ENCODE data around the gene CBL. TPM values are rescaled to one million over a fixed set of nuclear protein-coding genes. Genes with fewer than 3 reads are reported as not detected.

CBL gene
- total RNA-seq, 1 experiment from 2014 or later = 35.5 TPM

GRCh38 chr11:119339589-119340334 lies 133.6 kb downstream of the CBL start:
- ChIA-PET CTCF (interaction anchor here (0.6 to 5.9 kb wide), 12 partner anchors 12 to 1961 kb away, joined by 3 to 49 read pairs (median 6); no protein-coding TSS in a partner anchor), POLR2A (no interaction called here)
- H3K9me3 Mint-ChIP-seq (ENCODE audit: unreplicated experiment) = no peaks in the 10 kb centered on the region
- no peak for DNase-seq (ENCODE audit: unreplicated experiment)
- peaks cover 2% of the 10 kb centered on the region for H3K36me3 Mint-ChIP-seq (ENCODE audit: insufficient read depth, unreplicated experiment)
- peak; percentile 91 for TF ChIP-seq CTCF (IDR thresholded peaks at IDR 0.05; ENCODE audit: unreplicated experiment)
- BruUV-seq (replicated peaks) = no TSS peak
- no peak overlapping the region for H3K27ac Mint-ChIP-seq (ENCODE audit: low read depth, unreplicated experiment)
- peaks cover 11% of the 10 kb centered on the region for H3K27me3 Mint-ChIP-seq (ENCODE audit: insufficient read depth, unreplicated experiment)
- H3K4me3 Mint-ChIP-seq (ENCODE audit: unreplicated experiment) = no peak overlapping the region
- peaks cover 31% of the 10 kb centered on the region for H3K4me1 Mint-ChIP-seq (ENCODE audit: insufficient read depth, unreplicated experiment)
- intact Hi-C loops (cut with micrococcal nuclease) = no loop called here

GRCh38 chr11:119340335-119341221 lies 134.4 kb downstream of the CBL start, which contains the start of gene C1QTNF5:
Gene C1QTNF5, minus strand, starts transcription at chr11:119340883. Its CDS starts 486 bp downstream, at chr11:119340397.
- ChIA-PET CTCF (interaction anchor here (0.6 to 5.9 kb wide), 10 partner anchors 15 to 313 kb away, joined by 3 to 49 read pairs (median 4); no protein-coding TSS in a partner anchor), POLR2A (no interaction called here)
- Mint-ChIP-seq H3K36me3 (ENCODE audit: insufficient read depth, unreplicated experiment) (no peaks in the 10 kb centered on the region), H3K4me3 (ENCODE audit: unreplicated experiment) (no peak within 1 kb of the TSS), H3K4me1 (ENCODE audit: insufficient read depth, unreplicated experiment) (peaks cover 29% of the 10 kb centered on the region), H3K27ac (ENCODE audit: low read depth, unreplicated experiment) (no peak within 1 kb of the TSS), H3K9me3 (ENCODE audit: unreplicated experiment) (no peaks in the 10 kb centered on the region), H3K27me3 (ENCODE audit: insufficient read depth, unreplicated experiment) (peaks cover 11% of the 10 kb centered on the region)
- intact Hi-C loops (cut with micrococcal nuclease) = no loop called here
- TF ChIP-seq CTCF (IDR thresholded peaks at IDR 0.05; ENCODE audit: unreplicated experiment) = no peak
- no TSS peak for BruUV-seq (replicated peaks)
- no peak for DNase-seq (ENCODE audit: unreplicated experiment)

GRCh38 chr11:119341222-119342022 lies 135.3 kb downstream of the CBL start:
- Mint-ChIP-seq H3K36me3 (ENCODE audit: insufficient read depth, unreplicated experiment) (no peaks in the 10 kb centered on the region), H3K4me1 (ENCODE audit: insufficient read depth, unreplicated experiment) (peaks cover 21% of the 10 kb centered on the region), H3K27ac (ENCODE audit: low read depth, unreplicated experiment) (no peak overlapping the region), H3K27me3 (ENCODE audit: insufficient read depth, unreplicated experiment) (peaks cover 20% of the 10 kb centered on the region), H3K4me3 (ENCODE audit: unreplicated experiment) (no peak overlapping the region), H3K9me3 (ENCODE audit: unreplicated experiment) (no peaks in the 10 kb centered on the region)
- DNase-seq (ENCODE audit: unreplicated experiment) = no peak
- BruUV-seq (replicated peaks) = no TSS peak
- POLR2A ChIA-PET = no interaction called here
- CTCF ChIA-PET = interaction anchor here (0.6 to 5.9 kb wide), 10 partner anchors 16 to 435 kb away, joined by 3 to 49 read pairs (median 3); no protein-coding TSS in a partner anchor
- TF ChIP-seq CTCF (IDR thresholded peaks at IDR 0.05; ENCODE audit: unreplicated experiment) = no peak
- intact Hi-C loops (cut with micrococcal nuclease) = no loop called here

All from MCF 10A (cell line).